ENCODE results near the gene ICA1. TPM values are rescaled to one million over a fixed set of nuclear protein-coding genes. Genes with fewer than 3 reads are reported as not detected.

ICA1 gene
- total RNA-seq, 1 donor = 2.2 TPM

GRCh38 chr7:8094164-8095140 lies 167.5 kb downstream of the ICA1 start:
- no peak for TF ChIP-seq CTCF (IDR thresholded peaks at IDR 0.05; ENCODE audit: extremely low read depth, low read depth, low read length)
- no peaks in the 10 kb centered on the region for H3K27me3 ChIP-seq (ENCODE audit: insufficient read depth, low read length)
- H3K4me3 ChIP-seq (ENCODE audit: insufficient read depth, low read length) = no peak overlapping the region
- no peak overlapping the region for H2AFZ ChIP-seq (ENCODE audit: low read length)
- no peaks in the 10 kb centered on the region for H4K20me1 ChIP-seq (ENCODE audit: insufficient read depth, low read length)
- H3K36me3 ChIP-seq (ENCODE audit: insufficient read depth, low read length) = no peaks in the 10 kb centered on the region
- no peak for DNase-seq (ENCODE audit: insufficient read length, low spot score, missing footprints)
- H3K27ac ChIP-seq (ENCODE audit: low read depth, low read length) = no peak overlapping the region
- H3K4me1 ChIP-seq (ENCODE audit: insufficient read depth, low read length) = no peaks in the 10 kb centered on the region
- H3K9me3 ChIP-seq (ENCODE audit: low read depth, low read length) = no peaks in the 10 kb centered on the region
- no peaks in the 10 kb centered on the region for H3K79me2 ChIP-seq (ENCODE audit: insufficient read depth, low read length)
- H3K4me2 ChIP-seq (ENCODE audit: insufficient read depth, low read length) = no peak overlapping the region

GRCh38 chr7:8092140-8092539 lies 169.8 kb downstream of the ICA1 start:
- Histone ChIP-seq H2AFZ (ENCODE audit: low read length) (no peak overlapping the region), H3K27me3 (ENCODE audit: insufficient read depth, low read length) (no peaks in the 10 kb centered on the region), H3K79me2 (ENCODE audit: insufficient read depth, low read length) (no peaks in the 10 kb centered on the region), H3K9me3 (ENCODE audit: low read depth, low read length) (no peaks in the 10 kb centered on the region), H4K20me1 (ENCODE audit: insufficient read depth, low read length) (no peaks in the 10 kb centered on the region), H3K36me3 (ENCODE audit: insufficient read depth, low read length) (no peaks in the 10 kb centered on the region), H3K4me2 (ENCODE audit: insufficient read depth, low read length) (no peak overlapping the region), H3K27ac (ENCODE audit: low read depth, low read length) (no peak overlapping the region), H3K4me1 (ENCODE audit: insufficient read depth, low read length) (no peaks in the 10 kb centered on the region), H3K4me3 (ENCODE audit: insufficient read depth, low read length) (no peak overlapping the region)
- no peak for TF ChIP-seq CTCF (IDR thresholded peaks at IDR 0.05; ENCODE audit: extremely low read depth, low read depth, low read length)
- no peak for DNase-seq (ENCODE audit: insufficient read length, low spot score, missing footprints)

- Histone ChIP-seq H3K27me3 (ENCODE audit: insufficient read depth, low read length) (no peaks in the 10 kb centered on the region), H4K20me1 (ENCODE audit: insufficient read depth, low read length) (no peaks in the 10 kb centered on the region), H3K79me2 (ENCODE audit: insufficient read depth, low read length) (no peaks in the 10 kb centered on the region), H3K4me2 (ENCODE audit: insufficient read depth, low read length) (no peak overlapping the region), H3K9me3 (ENCODE audit: low read depth, low read length) (no peaks in the 10 kb centered on the region), H2AFZ (ENCODE audit: low read length) (no peak overlapping the region), H3K4me1 (ENCODE audit: insufficient read depth, low read length) (no peaks in the 10 kb centered on the region), H3K4me3 (ENCODE audit: insufficient read depth, low read length) (no peak overlapping the region), H3K36me3 (ENCODE audit: insufficient read depth, low read length) (no peaks in the 10 kb centered on the region), H3K27ac (ENCODE audit: low read depth, low read length) (no peak overlapping the region)
- TF ChIP-seq CTCF (IDR thresholded peaks at IDR 0.05; ENCODE audit: extremely low read depth, low read depth, low read length) = no peak
- DNase-seq (ENCODE audit: insufficient read length, low spot score, missing footprints) = no peak
Measured at GRCh38 chr7:8089036-8089780, 172.8 kb downstream of the ICA1 start.

GRCh38 chr7:8086239-8086638 lies 175.7 kb downstream of the ICA1 start:
- H3K9me3 ChIP-seq (ENCODE audit: low read depth, low read length) = no peaks in the 10 kb centered on the region
- no peak for DNase-seq (ENCODE audit: insufficient read length, low spot score, missing footprints)
- no peaks in the 10 kb centered on the region for H3K27me3 ChIP-seq (ENCODE audit: insufficient read depth, low read length)
- no peak for TF ChIP-seq CTCF (IDR thresholded peaks at IDR 0.05; ENCODE audit: extremely low read depth, low read depth, low read length)
- H3K4me1 ChIP-seq (ENCODE audit: insufficient read depth, low read length) = no peaks in the 10 kb centered on the region
- H3K4me3 ChIP-seq (ENCODE audit: insufficient read depth, low read length) = no peak overlapping the region
- H3K4me2 ChIP-seq (ENCODE audit: insufficient read depth, low read length) = no peak overlapping the region
- no peak overlapping the region for H3K27ac ChIP-seq (ENCODE audit: low read depth, low read length)
- H3K36me3 ChIP-seq (ENCODE audit: insufficient read depth, low read length) = no peaks in the 10 kb centered on the region
- H2AFZ ChIP-seq (ENCODE audit: low read length) = no peak overlapping the region
- no peaks in the 10 kb centered on the region for H4K20me1 ChIP-seq (ENCODE audit: insufficient read depth, low read length)
- no peaks in the 10 kb centered on the region for H3K79me2 ChIP-seq (ENCODE audit: insufficient read depth, low read length)
